ENCODE data around the gene MEF2D.

Gene MEF2D

DNA sequence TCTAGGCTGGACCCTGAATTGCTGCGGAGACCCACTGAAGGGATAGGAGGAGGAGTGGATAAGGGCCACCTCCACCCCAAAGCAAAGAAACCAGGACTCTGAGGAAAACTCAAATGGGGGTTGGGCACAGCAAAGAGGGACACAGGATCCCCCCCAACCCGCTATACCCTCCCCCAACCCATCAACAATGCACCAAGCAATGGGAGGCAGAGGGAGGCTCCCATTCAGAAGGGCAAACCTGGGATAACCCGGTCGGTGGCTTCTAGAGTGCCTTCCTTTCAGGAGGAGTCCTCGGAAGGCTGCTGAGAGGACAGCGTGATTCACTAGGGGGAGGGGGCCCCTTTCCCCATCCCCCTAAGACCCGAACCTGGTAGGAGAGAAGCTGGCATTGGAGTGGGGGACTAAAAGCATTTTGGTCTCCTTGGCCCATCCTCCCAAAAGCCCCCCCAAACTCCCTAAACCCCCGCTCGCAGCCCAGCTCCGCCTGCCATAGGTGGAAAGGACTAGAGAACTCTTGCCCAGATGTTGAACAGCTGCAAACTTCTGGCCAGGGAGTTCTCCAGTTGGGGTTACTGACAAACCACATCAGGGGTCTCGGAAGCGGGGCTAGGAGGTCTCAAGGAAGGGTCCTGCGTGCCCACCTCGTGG, 1.3 kb downstream of the MEF2D start:
- Histone ChIP-seq H4K20me1 (ENCODE audit: insufficient read depth, low read length) (no peaks in the 10 kb centered on the region), H2AFZ (ENCODE audit: low read length) (no peak overlapping the region), H3K36me3 (ENCODE audit: insufficient read depth, low read length) (peaks cover 9% of the 10 kb centered on the region; the same call in 1 of the 2 replicates), H3K4me3 (ENCODE audit: low read depth, low read length, poor library complexity, severe bottlenecking) (peak overlapping the region; percentile 94), H3K79me2 (ENCODE audit: insufficient read depth, low read length) (peaks cover 56% of the 10 kb centered on the region), H3K9me3 (ENCODE audit: low read length) (no peaks in the 10 kb centered on the region), H3K9me2 (ENCODE audit: low read depth, low read length) (no peaks in the 10 kb centered on the region), H3F3A (ENCODE audit: insufficient read depth, low read length) (peaks cover 3% of the 10 kb centered on the region; the same call in 1 of the 2 replicates), H3K4me1 (ENCODE audit: insufficient read depth, low read length, severe bottlenecking) (peaks cover 83% of the 10 kb centered on the region), H3K27ac (ENCODE audit: low read depth, low read length, poor library complexity, severe bottlenecking) (peak overlapping the region; percentile 100), H3K27me3 (ENCODE audit: insufficient read depth, low read length) (no peaks in the 10 kb centered on the region), H3K4me2 (ENCODE audit: low read length) (peak overlapping the region; percentile 97), H3K9ac (ENCODE audit: low read length) (peak overlapping the region; percentile 90)
- TF ChIP-seq EZH2 (IDR thresholded peaks at IDR 0.05; ENCODE audit: borderline replicate concordance, low read length): no peak
- TF ChIP-seq, protein P1, sequence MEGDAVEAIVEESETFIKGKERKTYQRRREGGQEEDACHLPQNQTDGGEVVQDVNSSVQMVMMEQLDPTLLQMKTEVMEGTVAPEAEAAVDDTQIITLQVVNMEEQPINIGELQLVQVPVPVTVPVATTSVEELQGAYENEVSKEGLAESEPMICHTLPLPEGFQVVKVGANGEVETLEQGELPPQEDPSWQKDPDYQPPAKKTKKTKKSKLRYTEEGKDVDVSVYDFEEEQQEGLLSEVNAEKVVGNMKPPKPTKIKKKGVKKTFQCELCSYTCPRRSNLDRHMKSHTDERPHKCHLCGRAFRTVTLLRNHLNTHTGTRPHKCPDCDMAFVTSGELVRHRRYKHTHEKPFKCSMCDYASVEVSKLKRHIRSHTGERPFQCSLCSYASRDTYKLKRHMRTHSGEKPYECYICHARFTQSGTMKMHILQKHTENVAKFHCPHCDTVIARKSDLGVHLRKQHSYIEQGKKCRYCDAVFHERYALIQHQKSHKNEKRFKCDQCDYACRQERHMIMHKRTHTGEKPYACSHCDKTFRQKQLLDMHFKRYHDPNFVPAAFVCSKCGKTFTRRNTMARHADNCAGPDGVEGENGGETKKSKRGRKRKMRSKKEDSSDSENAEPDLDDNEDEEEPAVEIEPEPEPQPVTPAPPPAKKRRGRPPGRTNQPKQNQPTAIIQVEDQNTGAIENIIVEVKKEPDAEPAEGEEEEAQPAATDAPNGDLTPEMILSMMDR (IDR thresholded peaks at IDR 0.05; ENCODE audit: low read length): no peak

DNA sequence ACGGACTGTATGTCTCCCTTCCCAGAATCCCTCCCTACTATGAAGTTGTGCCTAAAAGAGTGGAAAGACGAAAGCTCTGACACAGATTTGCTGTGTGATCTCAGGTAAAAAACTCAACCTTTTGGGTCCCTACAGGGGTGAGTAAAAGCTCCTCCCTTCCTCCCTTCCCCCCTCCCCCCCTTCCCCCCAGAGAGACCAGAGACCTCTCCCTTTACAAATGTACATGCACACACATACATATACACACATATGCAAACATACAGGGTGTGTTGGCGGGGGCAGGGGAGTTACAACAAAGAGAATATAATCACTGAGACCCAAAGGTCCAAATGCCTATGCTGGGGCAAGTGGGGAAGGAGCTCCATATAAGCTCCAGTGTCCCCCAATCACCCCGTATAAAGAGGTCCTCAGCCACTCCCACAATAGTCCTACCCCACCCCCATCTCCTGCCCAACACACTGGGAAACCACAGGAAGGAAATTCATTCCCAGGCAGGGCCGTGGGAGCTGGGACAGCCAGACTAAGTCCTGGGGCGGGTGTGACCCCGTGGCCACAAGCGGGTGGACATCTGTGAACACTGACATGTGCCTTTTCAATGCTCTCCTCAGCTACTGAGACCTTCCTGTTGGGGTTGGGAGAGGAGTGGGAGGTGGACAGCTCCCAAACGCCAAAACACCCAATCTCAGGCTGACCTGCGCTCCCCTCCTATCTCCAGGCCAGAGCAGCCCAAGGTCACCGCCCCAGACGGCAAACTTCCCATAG, 2.0 kb downstream of the MEF2D start:
- H3F3A ChIP-seq (ENCODE audit: insufficient read depth, low read length): no peaks in the 10 kb centered on the region
- no peak overlapping the region for H2AFZ ChIP-seq (ENCODE audit: low read length)
- H3K4me1 ChIP-seq (ENCODE audit: insufficient read depth, low read length, severe bottlenecking): peaks cover 83% of the 10 kb centered on the region
- H3K9ac ChIP-seq (ENCODE audit: low read length): peak overlapping the region; percentile 90
- no peaks in the 10 kb centered on the region for H4K20me1 ChIP-seq (ENCODE audit: insufficient read depth, low read length)
- no peaks in the 10 kb centered on the region for H3K9me2 ChIP-seq (ENCODE audit: low read depth, low read length)
- H3K9me3 ChIP-seq (ENCODE audit: low read length): no peaks in the 10 kb centered on the region
- H3K27ac ChIP-seq (ENCODE audit: low read depth, low read length, poor library complexity, severe bottlenecking): peak overlapping the region; percentile 100
- peak overlapping the region; percentile 97 for H3K4me2 ChIP-seq (ENCODE audit: low read length)
- peaks cover 56% of the 10 kb centered on the region for H3K79me2 ChIP-seq (ENCODE audit: insufficient read depth, low read length)
- peaks cover 9% of the 10 kb centered on the region; the same call in 1 of the 2 replicates for H3K36me3 ChIP-seq (ENCODE audit: insufficient read depth, low read length)
- H3K27me3 ChIP-seq (ENCODE audit: insufficient read depth, low read length): no peaks in the 10 kb centered on the region
- no peak for TF ChIP-seq EZH2 (IDR thresholded peaks at IDR 0.05; ENCODE audit: borderline replicate concordance, low read length)
- TF ChIP-seq, protein P1 (IDR thresholded peaks at IDR 0.05; ENCODE audit: low read length): no peak
- peak overlapping the region; percentile 94 for H3K4me3 ChIP-seq (ENCODE audit: low read depth, low read length, poor library complexity, severe bottlenecking)

DNA sequence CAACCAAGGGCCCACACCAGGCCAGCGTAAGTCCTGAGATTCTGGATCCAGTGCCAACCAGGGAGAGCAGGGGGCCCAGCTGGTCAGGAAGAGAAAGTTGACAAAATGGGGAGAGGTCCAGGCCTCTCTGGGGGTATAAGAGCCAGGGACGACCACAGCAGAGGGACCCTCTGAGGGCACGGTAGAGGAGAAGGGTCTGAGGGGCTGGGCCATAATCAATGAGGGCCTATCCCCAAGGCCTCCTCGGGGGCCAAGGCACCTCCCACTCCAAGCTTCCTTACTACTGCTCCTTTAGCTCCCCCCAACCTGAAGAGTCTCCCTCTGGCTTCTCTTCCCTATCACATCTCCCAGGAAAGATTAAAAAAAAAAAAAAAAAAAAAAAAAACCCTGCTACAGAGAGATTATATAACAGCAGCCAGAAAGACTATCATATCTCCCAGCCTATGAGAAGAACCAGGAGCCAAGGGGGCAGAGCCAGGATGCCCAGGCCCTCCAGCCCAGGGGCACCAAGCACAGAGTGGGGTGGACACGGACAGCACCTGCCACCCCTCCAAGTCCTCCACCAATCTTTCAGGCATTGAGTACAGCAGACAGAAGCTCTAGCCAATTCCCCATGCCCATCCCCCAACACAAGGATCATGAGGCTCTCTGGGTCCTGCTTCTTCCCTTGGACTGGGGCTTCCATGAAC, 2.7 kb downstream of the MEF2D start:
- TF ChIP-seq, protein P1 (IDR thresholded peaks at IDR 0.05; ENCODE audit: low read length): no peak
- no peak for TF ChIP-seq EZH2 (IDR thresholded peaks at IDR 0.05; ENCODE audit: borderline replicate concordance, low read length)
- H3K4me2 ChIP-seq (ENCODE audit: low read length): peak overlapping the region; percentile 97
- H3K4me3 ChIP-seq (ENCODE audit: low read depth, low read length, poor library complexity, severe bottlenecking): peak overlapping the region; percentile 94
- peaks cover 83% of the 10 kb centered on the region for H3K4me1 ChIP-seq (ENCODE audit: insufficient read depth, low read length, severe bottlenecking)
- H3K36me3 ChIP-seq (ENCODE audit: insufficient read depth, low read length): peaks cover 9% of the 10 kb centered on the region; the same call in 1 of the 2 replicates
- no peak overlapping the region for H2AFZ ChIP-seq (ENCODE audit: low read length)
- peak overlapping the region; percentile 100 for H3K27ac ChIP-seq (ENCODE audit: low read depth, low read length, poor library complexity, severe bottlenecking)
- H3K27me3 ChIP-seq (ENCODE audit: insufficient read depth, low read length): no peaks in the 10 kb centered on the region
- H3K79me2 ChIP-seq (ENCODE audit: insufficient read depth, low read length): peaks cover 56% of the 10 kb centered on the region
- H4K20me1 ChIP-seq (ENCODE audit: insufficient read depth, low read length): no peaks in the 10 kb centered on the region
- H3K9me2 ChIP-seq (ENCODE audit: low read depth, low read length): no peaks in the 10 kb centered on the region
- H3K9ac ChIP-seq (ENCODE audit: low read length): peak overlapping the region; percentile 90
- no peaks in the 10 kb centered on the region for H3K9me3 ChIP-seq (ENCODE audit: low read length)
- no peaks in the 10 kb centered on the region for H3F3A ChIP-seq (ENCODE audit: insufficient read depth, low read length)
